M059J (cell line): Measurements from ENCODE around the gene MARCHF6. TPM values are rescaled to one million over a fixed set of nuclear protein-coding genes. Genes with fewer than 3 reads are reported as not detected.

Experiments used
- DNase-seq: peaks from one replicate; pipeline ENCODE4 v3.0.0-alpha.2; 2012; ENCODE audit warnings: low read depth
- total RNA-seq: library from RNA; depleted of rRNA; stranded (reverse); fragments of >200 nt; shearing (Covaris generic); gene quantifications from 2 replicates; pipeline ENCODE4 v1.2.3, GENCODE V29; 2014; rRNA removed

The MARCHF6 gene, protein sequence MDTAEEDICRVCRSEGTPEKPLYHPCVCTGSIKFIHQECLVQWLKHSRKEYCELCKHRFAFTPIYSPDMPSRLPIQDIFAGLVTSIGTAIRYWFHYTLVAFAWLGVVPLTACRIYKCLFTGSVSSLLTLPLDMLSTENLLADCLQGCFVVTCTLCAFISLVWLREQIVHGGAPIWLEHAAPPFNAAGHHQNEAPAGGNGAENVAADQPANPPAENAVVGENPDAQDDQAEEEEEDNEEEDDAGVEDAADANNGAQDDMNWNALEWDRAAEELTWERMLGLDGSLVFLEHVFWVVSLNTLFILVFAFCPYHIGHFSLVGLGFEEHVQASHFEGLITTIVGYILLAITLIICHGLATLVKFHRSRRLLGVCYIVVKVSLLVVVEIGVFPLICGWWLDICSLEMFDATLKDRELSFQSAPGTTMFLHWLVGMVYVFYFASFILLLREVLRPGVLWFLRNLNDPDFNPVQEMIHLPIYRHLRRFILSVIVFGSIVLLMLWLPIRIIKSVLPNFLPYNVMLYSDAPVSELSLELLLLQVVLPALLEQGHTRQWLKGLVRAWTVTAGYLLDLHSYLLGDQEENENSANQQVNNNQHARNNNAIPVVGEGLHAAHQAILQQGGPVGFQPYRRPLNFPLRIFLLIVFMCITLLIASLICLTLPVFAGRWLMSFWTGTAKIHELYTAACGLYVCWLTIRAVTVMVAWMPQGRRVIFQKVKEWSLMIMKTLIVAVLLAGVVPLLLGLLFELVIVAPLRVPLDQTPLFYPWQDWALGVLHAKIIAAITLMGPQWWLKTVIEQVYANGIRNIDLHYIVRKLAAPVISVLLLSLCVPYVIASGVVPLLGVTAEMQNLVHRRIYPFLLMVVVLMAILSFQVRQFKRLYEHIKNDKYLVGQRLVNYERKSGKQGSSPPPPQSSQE
- 37.9 and 59.1 TPM in 2 replicates for total RNA-seq

DNA sequence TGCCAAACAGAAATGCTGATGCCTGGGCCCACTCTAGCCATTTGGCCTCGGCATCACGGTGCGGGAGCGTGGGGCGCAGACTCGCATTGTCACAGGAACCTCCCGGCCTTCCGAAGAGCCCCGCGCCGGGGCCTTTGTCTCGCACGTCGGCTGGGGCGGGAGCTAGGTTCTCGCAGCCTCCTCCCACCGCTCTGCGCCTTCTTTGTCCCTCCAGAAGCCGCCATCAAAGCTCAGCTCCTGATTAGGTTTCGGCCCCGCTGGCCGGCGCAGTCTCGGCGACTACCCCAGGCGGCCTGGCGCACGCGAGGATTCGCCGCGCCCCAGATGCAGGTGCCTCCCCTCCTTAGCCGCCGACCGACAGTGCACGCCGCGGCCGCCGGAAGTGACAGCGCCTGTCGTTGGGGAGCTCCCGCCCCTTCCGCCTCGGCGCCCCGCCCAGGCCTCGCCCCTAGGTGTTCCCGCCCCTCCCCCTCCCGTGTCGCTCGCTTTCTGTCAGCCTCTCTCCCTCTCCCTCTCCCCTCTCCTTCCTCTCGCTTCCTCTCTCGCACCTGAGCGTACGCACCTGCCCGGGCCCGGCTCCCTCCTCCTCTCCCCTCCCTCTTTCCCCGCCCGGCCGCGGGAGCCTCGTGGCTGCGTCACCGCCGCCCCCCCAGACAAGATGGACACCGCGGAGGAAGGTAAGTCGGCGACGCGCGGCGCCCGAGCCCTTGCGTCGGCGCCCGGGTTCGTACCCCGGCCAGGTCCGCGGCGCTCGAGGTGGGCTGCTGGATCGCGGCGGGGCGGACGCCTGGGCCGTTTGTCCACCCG lies at the start of gene MARCHF6:
TSS of gene MARCHF6 (plus strand) at position 455 of the 807 bp plus-strand sequence. CDS start at position 659, 204 bp downstream.
- DNase-seq: peak; percentile 93

DNA sequence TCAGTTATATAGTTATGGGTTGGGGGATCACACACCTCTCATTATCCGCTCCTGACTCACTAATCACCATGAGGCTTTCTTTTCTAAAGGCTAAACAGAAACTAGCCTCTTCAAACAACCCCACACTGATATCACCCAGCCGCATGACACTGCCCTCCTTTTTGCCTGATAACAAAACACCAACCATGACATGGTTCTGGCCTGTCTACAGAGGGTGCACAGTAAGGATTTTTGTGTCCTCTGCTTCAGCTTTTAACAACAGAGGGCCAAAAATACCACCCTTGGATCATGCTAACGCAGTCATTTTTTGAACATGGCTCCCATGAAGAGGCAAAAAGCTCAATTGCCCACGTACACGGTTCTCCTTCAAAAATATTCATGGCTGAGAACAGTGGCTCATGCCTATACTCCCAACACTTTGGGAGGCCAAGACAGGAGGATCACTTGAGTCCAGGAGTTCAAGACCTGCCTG lies 49.8 kb upstream of the MARCHF6 start:
- no peak for DNase-seq

DNA sequence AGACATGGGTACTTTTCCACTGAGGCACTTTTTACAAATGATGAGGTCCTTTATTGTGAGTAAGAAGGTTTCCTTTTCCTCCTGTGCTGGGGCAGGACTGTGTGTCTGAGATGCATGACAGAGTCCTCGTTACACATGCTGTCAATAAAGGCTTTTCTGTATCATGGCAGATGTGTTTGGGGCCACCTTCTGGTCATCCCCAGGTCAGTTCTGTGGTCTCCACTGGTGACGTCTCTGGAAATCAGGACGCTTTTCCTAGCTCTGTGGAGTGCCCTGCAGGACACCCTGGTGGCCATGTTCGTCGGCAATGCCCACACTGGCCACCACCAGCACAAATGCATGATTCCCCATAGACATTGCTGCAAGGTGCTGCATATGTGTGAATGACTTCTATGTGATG lies 48.6 kb upstream of the MARCHF6 start:
- DNase-seq: no peak

DNA sequence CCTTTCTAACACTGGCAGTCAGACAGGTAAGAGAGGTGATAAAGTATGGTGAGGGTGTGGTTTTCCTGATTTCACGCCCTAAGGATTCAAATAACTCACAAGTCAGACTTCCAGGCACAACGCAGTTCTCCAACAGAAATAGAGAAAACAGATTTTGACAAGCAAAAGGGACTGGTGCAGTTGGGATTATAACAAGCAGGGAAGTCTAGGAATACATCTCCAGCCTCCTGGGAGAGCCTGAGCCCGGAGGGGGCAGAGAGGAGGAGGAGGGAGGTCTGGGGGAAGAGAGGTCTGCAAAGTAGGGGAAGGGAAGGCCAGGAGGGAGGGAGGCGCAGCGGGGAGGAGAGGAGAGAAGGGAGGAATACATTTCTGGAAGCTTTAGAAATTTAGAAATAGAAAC lies 47.4 kb upstream of the MARCHF6 start:
- DNase-seq: no peak

DNA sequence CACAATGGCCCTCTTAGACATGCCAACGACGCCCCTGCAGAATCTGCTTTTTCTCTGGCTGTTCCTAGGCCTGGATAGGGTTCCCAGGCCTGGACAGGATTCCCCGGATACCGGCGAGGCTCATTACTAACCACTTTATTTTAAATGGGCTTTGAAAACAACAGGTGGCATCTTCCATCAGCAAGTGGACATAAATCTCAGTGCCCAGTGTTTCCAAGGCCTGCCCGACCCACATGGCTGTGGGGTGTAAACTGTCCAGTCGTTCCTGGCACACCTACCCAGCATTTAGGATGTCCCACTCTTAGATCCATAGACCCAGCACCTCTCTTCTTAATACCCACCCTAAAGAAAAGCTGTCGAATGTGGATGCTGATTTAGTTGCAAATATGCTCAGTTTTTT lies 46.7 kb upstream of the MARCHF6 start:
- no peak for DNase-seq

DNA sequence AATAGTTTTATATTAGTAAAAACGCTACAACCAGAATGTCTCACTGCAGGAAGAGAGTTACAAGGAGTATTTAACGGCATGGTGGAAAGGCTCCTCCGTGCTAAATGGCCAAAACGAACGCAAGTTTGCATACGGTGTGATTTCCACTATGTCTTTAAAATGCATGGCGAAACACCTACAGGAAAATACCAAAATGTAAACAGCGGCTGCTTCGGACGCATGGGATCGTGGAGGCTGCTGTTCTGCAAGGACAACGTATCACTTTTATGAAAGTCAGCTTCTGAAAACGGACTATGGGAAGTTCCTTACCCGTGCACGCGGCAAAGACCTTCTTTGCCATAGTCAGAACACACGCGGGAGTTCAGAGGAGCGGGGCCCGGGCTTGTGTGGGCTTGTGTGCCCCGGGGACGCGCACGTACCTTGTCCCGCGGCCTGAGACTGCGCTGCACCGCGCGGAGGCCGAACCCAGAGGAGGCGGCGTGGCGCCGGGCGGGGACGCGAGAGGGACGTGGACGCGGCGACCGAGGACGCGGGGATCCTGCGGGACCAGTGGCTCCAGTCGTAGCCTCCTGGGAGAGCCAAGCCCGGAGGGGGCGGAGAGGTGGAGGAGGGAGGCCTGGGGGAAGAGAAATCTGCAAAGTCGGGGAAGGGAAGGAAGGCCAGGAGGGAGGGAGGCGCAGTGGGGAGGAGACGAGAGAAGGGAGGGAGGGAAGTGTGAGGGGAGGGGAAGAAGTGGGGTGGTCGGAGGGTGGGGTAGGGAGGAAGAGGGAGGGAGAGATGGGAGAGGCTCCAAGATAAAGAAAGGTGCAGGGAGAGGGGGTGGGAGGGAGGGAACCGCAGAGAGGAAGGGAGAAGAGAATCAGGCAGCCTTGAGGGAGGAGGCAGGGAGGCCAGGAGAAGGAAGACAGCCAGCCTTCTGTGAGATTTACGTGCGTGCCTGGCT lies 46.0 kb upstream of the MARCHF6 start, which contains the start of gene CMBL:
TSS of gene CMBL (minus strand) at position 697 of the 943 bp plus-strand sequence. CDS start 17,140 bp downstream, outside the sequence.
- DNase-seq: peak; percentile 69

DNA sequence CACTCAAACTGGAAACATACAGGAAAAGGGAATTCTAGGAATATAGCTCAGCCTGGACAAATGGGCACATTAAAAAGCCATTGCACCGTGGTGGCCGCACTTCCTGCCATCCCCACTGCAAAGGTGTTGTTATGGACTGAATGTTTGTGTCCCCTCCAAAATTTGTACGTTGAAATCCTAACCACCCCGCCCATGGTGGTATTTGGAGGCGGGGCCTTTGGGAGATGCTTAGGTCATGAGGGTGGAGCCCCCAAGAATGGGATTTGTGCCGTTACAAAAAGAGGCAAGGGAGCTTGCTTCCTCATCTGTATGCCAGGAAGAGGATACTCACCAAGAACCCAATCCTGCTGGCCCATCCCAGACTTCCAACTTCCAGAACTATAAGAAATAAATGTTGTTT lies 44.7 kb upstream of the MARCHF6 start:
- DNase-seq: no peak

DNA sequence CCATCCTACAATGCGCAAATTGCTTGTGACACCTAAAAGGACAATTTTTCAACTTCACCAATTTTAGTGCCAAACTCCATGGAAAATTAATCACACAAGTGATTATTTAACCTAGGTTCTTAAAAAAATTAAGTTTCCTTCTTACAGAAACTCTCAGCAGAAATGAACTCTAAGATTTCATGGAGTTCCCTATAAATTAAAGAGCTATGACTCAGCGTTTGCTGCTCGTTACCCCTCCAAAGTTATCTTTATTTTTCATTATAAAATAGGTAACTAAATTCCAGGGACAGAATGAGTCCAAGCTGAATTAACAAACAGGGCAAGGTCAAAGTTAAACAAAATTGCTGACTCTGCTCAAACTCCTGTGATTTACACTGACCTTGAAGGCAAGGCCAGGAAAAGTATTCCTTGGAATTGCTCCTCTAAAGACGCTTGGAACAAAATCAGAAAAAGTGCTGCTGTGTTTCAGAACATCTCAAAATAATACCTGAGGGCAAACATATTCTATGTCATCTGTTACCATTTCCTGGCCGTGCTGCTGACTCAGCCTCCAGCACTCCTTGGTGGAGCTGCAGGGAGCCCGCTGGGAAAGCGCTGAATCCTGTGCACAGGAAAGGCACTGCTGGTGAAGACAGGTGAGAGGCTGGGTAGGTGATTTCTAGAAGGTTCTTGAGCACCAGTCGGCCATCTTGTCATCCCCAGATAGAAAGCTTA lies 43.3 kb upstream of the MARCHF6 start:
- DNase-seq: peak; percentile 95

DNA sequence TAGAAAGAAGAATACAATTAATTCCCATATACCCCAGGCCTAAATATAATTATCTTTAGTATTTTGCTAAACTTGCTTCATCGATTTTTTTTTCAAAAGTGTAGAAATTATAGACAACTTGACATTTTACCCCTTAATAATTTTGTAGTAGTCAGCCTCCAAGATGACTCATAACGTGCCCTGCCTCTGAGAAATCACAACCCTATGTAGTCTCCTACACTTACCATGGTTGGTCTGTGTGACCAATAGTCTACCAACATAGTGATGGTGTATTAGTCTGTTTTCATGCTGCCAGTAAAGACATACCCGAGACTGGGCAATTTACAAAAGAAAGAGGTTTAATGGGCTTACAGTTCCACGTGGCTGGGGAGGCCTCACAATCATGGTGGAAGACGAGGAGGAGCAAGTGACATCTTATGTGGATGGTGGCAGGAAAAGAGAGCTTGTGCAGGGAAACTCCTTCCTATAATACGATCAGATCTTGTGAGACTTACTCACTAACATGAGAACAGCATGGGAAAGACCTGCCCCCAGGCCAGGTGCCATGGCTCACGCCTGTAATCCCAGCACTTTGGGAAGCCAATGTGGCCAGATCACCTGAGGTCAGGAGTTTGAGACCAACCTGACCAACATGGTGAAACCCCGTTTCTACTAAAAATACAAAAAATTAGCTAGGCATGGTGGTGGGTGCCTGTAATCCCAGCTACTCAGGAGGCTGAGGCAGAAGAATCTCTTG lies 42.5 kb upstream of the MARCHF6 start:
- DNase-seq: peak; percentile 77

DNA sequence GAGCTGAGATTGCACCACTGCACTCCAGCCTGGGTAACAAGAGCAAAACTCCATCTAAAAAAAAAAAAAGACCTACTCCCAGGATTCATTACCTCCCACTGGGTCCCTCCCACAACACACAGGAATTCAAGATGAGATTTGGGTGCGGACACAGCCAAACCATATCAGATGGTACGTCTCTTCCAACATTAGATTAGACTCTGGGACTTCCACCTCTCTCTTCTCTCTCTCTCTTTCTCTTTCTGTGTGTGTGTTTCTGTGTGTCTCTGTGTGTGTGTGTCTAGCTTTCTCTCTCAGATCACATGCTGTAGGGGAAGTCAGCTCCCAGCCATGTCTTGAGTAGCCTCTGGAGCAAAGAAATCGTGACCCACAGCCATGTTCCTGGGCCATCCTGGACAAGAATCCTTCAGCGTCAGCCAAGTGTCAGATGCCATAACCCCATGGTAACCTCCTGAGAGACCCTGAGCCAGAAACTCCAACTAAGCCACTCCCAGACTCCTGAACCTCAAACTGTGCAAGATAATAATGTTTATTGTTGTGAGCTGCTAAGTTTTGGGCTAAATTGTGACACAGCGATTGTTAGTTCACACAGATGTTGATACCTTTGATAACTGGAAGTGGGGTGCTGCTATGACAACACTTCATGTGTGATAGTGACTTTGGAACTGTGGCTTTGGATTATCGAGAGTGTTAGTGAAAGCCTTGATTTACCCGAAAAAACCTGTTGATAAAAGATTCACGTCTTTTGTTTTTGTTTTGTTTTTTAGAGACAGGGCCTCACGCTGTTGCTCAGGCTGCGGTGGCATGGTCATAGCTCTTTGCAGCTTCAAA lies 41.7 kb upstream of the MARCHF6 start:
- DNase-seq: no peak

DNA sequence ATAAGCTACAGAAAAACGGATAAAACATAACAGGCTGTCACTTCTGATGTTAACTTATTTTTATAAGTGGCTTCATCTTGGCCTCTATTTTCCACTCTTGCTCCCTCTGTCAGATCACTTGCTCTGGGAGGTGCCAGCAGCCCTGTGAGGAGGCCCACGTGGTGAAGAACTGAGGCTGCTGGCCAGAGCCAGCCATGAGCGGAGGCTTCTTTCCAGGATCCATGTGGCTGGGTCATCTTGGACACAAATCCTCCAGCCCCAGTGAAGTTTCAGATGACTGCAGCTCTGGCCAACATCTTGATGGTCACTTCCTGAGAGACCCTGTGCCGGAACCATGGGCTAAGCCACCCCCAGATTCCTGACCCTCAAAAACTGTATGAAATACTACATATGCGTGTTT lies 38.3 kb upstream of the MARCHF6 start:
- DNase-seq: no peak

DNA sequence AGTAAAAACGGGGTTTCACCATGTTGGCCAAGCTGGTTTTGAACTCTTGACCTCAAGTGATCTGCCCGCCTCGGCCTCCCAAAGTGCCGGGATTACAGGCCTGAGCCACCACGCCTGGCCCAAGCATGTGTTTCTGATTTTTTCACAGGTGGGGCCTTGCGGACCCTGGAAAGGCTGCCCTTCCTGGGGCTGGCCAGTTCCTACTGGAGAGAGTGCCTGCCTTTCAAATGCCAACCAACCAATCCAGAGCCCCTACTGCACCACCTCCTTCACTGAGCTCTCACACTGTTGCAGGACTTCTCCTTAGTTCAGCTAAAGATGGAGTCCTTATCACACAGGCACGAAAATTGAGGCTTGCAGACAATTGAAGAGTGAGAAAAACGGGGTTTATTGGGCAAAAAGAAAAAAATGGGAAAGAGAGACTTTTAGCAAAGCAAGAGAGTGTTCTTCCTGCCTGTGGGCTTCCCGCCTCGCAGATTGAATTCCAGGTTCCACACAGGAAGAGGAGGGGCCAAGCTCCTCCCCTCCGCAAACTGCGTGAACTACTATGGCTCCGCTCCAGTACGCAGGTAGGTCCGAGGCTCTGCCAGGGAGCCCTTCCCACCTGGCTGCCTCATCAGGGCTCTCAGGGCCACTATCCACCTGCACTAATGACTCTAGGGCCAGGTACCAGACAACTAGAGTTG lies 37.5 kb upstream of the MARCHF6 start:
- no peak for DNase-seq

DNA sequence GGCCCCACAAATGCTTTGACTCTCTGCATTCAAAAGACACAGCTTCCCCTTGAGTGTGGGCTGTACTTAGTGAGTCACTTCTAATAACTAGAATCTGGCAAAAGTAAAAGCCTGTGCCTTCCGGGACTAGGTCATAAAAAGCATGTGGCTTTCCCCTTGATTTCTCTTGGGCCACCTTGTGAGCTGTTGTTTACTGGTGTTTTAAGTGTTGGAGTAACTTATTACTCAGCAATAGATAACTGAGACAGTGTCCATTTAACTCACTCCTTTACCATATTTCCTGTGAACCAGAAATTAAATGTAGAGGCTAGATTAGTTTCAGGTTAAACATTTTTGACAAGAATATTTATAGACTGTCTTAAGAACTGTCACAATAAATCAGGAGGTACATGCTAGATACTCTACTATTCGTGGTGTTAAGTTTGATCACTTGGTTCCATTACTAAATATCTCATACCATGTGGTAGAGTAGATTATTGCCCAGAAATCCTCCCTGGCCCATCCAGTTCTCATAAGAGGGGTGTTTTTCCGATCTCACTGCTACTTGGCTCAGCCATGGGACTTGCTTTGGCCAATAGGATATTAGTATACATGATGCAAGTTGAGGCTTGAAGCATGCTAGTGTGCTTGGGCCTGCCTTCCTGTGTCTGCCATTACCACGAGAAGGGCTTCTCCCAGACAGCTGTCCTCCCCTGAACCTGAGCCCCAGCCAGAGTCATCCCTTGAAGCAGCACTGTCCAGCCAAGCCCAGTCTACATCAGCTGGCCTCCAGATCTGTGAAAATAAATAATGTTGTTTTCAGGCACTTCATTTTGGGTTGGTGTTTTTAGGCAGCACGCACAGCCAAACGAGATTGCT lies 35.4 kb upstream of the MARCHF6 start:
- DNase-seq: peak; percentile 83

DNA sequence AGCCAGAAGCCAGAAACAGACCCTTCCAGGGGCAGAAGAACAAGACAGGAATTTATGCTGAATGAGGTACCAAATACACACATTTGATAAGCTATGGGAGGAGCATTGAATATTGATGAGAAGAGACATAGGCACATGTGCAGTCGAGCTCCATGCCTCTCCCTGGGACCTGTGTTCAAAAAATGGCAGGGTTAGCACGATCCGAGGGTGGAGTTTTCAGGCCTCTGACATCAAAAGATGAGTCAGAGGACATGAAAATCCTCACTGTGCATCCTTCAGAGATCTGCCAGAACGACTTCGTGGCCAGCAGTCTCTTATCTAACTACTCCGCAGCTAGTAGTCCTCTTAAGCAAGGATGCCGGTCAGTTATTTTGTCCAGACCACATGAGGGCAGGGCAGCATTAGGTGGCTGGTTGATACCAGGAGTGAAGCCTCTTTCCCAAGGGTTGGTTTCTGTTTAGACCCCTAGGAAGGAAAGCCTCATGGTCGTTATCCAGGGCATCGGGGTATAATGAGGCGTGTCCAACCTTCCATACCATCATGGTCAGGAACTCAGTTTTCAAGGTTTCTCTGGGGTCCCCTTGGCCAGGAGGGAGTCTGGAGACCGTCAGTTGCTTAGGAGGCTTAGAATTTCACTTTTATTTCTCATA lies 34.2 kb upstream of the MARCHF6 start:
- DNase-seq: no peak

DNA sequence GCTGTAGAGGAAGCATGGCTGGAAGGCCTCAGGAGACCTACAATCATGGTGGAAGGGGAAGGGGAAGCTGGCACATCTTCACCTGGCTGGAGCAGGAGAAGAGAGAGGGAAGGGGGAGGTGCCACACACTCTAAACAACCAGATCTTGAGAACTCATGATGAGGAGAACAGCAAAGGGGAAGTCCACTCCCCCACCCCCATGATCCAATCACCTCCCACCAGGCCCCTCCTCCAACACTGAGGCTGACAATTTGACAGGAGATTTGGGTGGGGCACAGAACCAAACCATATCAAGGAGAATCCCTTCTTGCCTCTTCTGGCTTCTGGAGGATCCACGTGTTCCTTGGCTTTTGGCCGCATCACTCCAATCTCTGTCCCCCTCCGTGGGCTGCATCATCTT lies 32.7 kb upstream of the MARCHF6 start:
- DNase-seq: no peak

DNA sequence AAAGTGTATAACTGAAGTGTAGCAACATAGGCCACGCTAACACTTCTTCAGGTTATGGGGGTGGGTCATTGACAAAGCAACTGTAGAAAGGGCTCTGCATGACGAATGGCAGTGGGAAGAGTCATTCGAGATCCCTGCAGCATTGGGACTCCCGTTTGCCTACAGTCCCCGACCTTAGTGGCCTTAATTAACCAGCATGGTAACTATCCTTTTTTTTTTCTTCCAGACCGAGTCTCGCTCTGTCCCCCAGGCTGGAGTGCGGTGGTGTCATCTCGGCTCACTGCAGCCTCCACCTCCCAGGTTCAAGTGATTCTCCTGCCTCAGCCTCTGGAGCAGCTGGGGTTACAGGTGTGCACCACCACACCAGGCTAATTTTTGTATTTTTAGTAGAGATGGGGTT lies 31.6 kb upstream of the MARCHF6 start:
- DNase-seq: no peak
